NCI-H446 (cell line): ENCODE data around the gene FOXL3.
"Not testable (repeated sequence)": the region's sequence is repeated elsewhere in the genome, so short reads cannot be mapped to it uniquely, and the experiment has no call there.

ENCODE experiments used
- DNase-seq, 2 experiments: peaks; one replicate each; lab custom pipeline; 2025; lab: John Stamatoyannopoulos, UW

The FOXL3 gene

DNA sequence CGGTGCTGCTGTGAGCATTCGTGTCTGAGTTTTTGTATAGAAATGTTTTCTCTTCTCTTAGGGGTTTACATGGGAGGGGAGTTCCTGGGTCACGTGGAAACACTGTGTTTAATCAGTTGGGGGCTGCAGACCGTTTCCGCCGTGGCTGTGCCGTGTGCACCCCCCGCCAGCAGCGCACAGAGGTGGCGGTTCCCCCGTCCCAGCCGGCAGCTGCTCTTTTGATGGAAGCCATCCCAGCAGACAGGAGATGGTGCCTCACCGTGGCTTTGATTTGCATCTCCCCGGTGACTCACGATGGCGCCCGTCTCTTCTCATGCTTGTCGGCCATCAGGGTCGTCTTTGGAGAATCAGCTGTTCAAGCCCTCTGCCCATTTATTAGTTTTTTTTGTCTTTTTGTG lies 34.9 kb upstream of the FOXL3 start:
- DNase-seq, result no peak

DNA sequence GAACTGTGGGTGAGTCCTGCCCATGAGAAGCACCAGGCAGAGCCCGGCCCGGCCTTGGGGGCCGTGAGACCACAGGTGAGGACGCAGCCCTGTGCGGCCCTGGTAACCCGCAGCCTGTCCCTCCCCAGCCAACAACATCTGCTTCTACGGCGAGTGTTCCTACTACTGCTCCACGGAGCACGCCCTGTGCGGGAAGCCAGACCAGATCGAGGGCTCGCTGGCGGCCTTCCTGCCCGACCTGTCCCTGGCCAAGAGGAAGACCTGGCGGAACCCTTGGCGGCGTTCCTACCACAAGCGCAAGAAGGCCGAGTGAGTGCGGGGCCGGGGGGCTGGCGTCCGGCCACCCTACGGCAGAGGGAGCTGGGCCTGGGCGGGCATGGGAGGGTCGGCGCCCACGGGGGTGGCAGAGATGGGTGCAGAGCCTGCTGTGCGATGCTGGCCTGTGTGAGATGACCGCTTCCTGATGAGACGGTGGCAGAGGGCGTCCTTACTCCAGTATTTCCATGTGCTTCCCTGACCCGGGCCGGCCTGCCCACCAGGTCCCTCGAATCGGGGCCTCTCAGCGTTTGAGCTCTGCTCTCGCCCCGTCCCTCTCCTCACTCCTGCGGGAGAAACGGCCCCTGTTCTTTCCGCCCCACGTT lies 34.1 kb upstream of the FOXL3 start:
- DNase-seq, result no peak

- no peak for DNase-seq
Observed at GRCh38 chr7:256461-256940, 33.5 kb upstream of the FOXL3 start.

GRCh38 chr7:256981-257646 lies 32.9 kb upstream of the FOXL3 start:
- DNase-seq, result no peak

- DNase-seq, result no peak
Observed at GRCh38 chr7:257647-257992, 32.4 kb upstream of the FOXL3 start.

DNA sequence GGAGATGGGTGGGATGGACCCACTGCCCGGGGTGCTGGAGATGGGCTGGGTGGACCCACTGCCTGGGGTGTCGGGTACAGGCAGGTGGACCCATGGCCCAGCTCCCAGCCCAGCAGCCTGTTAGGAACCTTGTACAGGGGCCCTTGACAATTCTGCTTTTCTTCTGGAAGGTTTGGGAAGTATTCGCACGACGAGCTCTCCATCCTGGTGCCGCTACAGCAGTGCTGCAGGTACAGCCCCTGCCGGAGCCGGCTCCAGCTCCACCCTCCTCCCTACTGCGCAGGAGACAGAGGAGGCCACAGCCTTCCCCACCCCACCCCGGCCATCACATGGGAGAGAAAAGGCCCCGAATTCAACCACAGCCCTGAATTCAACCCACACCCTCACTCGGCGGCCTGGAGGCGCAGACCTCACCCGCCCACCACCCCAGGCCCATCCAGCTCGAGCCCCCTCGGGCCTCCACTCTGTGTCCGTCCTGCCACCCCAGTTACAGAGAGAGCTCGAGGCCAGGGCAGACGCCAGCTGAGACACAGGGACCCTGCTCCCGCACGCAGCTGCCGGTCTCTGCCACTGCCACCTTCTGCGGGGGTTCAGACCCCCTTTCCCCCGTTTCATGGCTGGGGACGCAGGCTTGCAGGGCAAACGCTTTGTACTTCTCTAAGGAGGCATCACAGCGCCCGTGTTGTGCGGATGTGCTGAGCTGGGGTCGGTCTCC lies 31.3 kb upstream of the FOXL3 start:
- no peak for DNase-seq

DNA sequence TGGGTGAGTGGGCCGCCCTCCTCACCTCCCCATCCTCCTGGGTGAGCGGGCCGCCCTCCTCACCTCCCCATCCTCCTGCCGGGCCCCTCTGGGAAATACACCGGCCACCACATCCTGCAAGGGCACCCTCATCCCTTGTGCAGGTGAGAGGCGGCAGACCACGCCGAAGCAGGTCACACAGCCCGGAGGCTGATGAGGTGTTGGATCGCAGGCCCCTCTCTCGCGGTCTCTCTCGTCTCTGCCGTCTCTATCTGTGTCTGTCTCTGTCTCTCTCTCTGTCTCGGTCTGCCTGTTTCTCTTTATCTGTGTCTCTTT lies 30.8 kb upstream of the FOXL3 start:
- no peak for DNase-seq

DNA sequence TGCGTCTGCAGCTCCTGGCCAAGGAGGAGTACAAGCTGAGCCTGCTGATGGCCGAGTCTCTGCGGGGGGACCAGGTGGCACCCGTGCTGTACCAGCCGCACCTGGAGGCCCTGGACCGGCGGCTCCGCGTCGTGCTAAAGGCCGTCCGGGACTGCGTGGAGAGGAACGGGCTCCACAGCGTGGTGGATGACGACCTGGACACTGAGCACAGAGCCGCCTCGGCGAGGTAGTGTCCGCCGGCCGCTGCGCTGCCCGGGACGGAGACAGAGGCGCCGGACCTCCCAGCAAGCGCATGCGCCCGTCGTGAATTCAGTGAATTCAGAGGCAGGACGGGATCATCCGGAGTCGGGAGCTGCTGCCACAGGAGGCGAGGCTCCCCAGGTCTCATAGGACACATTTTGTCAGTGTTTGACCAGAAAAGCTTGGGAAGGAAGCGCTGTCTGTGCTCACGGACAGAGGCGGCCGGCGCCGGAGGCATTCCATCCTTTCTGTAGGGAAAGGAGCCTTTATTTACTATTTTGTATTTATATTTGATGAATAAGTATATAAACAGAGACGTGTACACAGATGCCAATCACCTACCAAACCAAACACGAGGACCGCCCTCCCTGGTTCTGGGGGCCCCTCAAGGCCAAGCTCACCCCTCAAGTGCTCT lies 30.1 kb upstream of the FOXL3 start:
- no peak for DNase-seq

- no peak for DNase-seq
Observed at GRCh38 chr7:260441-261281, 29.3 kb upstream of the FOXL3 start.

- DNase-seq, result no peak
Observed at GRCh38 chr7:261341-262250, 28.4 kb upstream of the FOXL3 start.

GRCh38 chr7:262251-262572 lies 27.8 kb upstream of the FOXL3 start:
- DNase-seq, result no peak

DNA sequence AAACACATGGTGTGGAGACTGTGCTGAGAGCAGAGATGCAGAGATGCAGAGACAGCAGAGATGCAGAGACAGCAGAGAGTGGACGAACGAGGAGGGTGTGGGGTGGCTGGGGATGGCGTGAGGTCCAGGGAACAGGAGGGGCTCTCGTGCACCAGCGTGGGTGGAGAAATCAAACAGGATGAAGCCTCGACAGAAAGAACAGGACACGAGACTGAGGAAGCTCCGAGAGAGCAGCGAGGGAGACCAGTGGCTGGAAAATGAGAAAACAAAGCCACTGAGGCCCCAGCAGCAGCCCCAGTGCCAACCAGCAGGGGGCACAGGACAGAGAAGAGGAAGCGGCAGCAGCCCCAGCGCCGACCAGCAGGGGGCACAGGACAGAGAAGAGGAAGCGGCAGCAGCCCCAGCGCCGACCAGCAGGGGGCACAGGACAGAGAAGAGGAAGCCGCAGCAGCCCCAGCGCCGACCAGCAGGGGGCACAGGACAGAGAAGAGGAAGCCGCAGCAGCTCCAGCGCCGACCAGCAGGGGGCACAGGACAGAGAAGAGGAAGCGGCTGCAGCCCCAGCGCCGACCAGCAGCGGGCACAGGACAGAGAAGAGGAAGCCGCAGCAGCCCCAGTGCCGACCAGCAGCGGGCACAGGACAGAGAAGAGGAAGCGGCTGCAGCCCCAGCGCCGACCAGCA lies 27.2 kb upstream of the FOXL3 start:
- not testable (repeated sequence) for DNase-seq

DNA sequence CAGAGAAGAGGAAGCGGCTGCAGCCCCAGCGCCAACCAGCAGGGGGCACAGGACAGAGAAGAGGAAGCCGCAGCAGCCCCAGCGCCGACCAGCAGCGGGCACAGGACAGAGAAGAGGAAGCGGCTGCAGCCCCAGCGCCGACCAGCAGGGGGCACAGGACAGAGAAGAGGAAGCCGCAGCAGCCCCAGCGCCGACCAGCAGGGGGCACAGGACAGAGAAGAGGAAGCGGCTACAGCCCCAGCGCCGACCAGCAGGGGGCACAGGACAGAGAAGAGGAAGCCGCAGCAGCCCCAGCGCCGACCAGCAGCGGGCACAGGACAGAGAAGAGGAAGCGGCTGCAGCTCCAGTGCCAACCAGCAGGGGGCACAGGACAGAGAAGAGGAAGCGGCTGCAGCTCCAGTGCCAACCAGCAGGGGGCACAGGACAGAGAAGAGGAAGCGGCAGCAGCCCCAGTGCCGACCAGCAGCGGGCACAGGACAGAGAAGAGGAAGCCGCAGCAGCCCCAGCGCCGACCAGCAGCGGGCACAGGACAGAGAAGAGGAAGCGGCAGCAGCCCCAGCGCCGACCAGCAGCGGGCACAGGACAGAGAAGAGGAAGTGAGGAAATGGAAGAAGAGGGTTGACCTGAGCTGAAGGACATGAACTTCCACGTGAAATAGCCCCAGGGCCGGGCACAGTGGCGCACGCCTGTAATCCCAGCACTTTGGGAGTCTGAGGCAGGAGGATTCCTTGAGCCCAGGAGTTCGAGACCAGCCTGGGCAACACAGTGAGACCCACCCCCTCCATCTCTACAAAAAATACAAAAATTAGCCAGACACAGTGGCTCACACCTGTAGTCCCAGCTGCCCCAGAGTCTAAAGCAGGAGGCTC lies 26.3 kb upstream of the FOXL3 start:
- DNase-seq, result not testable (repeated sequence)

DNA sequence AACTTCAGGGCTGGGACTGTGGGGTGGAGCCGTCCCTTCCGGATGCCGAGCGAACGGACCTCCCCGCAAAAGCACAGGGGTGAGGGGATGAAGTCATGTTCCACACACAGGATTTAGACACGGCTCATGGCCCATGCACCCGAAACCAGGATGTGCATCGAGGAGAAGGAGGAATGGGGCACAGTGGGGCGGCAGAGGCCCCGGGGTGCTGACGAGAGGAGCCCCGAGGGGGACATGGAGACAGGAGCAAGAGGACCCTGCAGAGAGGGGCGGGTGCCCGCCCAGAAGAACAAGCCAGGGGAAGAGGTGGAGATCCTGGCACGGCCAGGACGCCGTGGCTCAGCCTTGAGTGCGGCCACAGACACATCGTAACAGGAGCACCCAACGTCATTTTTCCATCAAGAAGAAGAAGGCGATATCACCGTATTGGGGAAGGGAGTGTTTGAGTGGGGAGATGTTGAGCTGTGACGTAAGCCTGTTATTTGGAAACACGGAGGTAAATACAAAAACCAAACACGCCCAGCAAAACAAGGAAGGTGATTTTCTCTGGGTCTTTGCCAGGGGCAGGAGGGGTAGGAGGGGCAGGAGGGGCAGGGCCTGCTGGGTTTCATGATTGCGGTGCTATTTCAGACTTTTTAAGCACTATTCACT lies 25.3 kb upstream of the FOXL3 start:
- DNase-seq, result no peak

DNA sequence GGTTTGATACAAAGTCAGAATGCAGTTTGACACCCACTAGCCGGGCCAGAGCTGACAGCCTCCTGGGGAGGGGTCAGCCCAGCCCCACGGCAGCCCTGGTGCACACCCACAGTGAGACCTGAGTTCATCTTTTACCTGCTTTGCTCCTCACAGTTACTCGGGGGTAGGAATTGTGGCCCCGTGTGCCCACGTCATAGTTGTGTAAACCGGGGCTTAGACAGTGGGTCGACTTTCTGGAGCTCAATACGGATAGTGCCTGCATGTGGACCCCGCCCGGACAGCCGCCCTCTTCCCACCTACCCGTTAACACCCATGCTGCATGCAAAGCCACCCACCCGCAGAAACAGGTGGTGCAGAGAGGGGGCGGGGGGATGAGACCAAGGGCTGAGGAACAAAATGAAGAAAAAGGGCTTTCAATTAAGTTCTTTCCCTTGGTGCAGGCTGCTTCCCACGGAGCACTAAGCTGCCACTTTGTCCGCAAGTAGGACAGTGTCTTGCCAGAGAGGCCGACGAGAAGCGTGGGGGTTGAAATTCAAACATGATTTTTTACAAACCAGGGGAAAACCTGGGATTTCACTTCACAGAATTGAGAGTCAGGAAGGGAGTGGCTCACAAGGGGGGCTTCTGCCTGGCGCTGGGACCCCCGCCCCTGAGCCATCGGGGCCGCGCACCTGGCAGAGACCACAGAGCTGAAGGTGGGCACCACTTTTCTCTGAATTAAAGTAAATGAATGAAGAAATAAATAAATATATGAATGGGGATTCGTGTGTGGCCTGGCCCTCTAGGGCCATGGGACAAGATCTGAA lies 24.6 kb upstream of the FOXL3 start:
- no peak for DNase-seq

- no peak for DNase-seq
Observed at GRCh38 chr7:265998-266850, 23.7 kb upstream of the FOXL3 start.
